Stimulated activated CD4-positive, alpha-beta T cell treated with anti-CD3 and anti-CD28 coated beads, Interleukin-12 subunit alpha, Interleukin-12 subunit beta, amount 100 ng/mL, for 24 hours (primary cell): ENCODE results near the gene TCEANC2.

Source experiments
- DNase-seq, 2 experiments: peaks; one replicate each; pipeline ENCODE4 v3.0.0-alpha.2; 2020; ENCODE audit warnings: low read depth in 2 of 2

Gene TCEANC2

DNA sequence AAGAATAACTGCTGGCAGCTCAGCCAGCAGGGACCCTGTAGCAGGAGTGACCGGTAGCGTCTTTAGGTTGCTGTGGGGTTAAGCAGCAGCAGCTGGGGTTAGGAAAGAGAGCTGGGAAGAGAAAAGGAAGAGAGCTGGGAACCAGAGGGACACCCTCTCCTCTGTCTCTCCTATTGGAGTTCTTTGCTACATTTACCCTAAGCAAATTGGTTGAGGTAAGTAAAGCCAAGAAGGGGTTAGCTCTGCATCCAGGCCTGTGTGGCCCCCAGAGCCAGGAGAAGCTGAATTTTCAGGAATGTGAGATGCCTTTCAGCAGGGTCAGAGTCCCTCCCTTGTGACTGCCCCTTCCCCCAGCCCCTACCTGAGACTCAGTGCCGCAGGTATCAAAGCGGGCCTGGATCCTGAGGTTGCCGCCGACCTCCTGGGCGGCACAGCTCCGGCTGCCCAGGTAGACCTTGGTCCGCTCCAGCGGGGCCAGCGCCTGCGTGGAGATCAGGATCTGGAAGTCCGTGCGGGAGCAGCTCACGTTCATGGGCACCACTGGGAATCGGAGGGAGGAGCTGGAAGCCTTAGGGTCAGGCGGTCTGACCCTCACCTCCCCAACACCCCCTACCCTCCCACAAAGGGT is 83.0 kb downstream of the TCEANC2 start:
- no peak for DNase-seq

DNA sequence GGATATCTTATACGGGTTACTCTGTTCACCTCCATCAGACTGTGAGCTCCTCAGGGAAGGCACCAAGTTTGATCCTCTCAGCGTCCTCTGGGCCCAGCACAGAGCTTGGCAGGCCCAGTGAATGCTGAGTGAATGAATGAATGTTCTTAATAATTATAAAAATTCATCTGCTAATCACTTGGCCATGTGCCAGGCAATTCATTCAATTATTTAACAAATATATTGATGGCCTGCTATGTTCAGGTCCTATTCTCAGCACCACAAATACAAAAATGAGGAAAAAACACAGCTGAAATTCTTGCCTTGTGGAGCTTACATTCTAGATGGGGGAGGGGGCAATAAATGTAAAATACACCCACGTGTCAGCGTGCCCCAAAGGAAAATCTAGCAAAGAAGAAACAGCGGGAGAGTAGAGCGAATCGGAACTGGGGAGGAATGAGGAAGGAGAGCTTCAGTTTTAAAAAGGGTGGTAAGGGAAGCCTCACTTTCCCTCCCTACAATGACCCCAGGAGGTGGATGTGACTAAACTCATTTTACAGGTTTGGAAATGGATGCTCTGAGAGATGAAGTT is 83.6 kb downstream of the TCEANC2 start:
- no peak for DNase-seq

DNA sequence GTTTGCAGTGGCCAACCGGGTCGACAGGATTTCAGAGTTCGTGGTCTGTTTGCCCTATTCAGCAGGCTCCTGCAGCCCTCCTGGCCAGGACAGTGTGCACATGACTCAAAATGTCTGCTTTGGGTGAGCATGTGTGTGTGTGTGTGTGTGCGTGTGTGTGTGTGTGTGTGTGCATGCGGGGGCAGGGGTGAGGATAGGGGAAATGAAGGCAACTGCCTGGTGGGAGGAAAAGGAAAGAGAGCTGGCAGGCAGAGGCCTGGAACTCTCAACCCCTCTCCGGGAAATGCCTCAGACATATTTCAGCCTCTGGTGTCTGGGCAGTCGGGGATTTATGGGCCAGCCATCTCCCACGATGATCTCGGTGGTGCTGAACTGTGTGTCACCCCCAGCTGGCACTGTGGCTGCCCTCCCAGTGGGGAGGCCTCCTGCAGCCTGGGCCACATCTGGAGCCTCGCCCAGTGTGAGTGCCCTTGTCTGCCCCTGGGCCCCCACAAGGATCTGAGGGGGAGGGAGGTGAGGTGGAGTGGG is 84.2 kb downstream of the TCEANC2 start:
- no peak for DNase-seq

DNA sequence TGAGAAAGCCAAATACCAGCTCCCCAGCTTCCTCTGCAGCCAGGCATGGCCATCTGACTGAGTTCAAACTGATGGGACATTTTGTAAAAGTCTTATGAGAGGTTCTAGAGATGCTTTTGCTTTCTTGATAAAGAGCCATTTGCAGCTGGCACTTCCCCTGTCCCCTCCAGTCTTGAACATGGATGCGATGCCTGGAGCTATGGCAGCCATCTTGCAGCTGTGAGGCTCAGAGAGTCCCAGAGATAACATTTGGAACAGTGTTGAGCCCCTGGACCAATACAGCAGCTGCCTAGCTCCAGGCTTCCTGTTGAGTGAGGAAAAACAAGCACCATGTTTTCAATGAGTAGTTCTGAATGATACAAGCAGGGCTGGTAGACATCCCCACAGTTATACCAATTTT is 85.6 kb downstream of the TCEANC2 start:
- no peak for DNase-seq

GRCh38 chr1:54139711-54140110 is 86.3 kb downstream of the TCEANC2 start:
- DNase-seq, result no peak

DNA sequence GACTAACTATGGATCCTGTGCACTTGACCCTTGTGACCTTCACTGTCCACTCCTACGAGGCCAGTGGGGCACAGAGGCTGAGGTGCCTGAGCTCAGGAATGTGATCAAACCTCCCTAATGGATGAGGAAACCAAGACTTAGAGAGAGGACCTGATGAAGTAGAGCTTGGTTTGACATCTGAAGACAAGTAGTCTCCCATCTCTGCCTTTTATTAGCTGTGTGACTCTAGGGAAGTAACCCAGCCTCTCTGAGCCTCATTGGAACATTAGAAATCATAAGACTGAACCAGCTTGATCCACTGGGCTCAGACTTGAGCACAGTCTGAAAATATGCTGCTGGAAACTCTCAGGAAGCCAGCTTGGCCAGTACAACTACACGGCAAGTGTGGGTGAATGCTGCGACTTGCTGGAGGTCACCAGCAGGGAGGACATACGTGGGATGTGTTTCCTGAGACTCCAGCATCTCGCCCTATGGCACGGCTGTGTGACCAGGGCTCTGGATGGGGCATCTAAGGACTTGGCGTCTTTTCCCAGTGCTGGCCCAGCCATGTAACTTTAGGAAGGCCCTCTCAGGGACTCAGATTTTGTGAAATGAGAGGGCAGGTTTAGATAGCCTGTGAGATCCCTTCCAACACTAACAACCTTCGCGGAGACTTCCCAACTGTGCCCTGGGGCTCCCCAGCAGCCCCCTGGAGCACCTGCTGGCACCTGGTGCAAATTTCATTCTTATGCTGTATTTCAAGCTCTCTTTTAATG is 88.9 kb downstream of the TCEANC2 start:
- DNase-seq, result no peak

GRCh38 chr1:54144366-54144765 is 91.0 kb downstream of the TCEANC2 start:
- DNase-seq, result no peak

- no peak for DNase-seq
Observed at GRCh38 chr1:54149734-54150133, 96.3 kb downstream of the TCEANC2 start.

DNA sequence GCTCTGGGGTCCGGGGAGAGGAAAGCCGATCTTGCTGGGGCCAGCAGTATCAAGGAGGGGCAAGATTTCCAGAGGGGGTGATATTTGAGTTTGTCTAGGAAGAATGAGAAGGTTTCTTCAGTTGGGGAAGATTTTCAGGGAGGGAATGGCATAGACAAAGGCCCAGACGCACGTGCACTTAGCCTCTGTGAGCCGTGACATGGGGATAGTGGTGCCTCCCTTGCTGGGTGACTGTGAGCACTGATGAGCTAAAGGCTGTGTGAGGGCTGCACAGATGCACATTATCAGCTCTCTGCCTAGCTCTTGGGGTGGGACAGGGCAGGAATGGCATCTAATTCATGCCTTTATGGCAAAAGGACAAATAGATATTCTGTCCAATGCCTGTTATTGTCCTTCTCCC is 97.6 kb downstream of the TCEANC2 start:
- no peak for DNase-seq

GRCh38 chr1:54152696-54153095 is 99.3 kb downstream of the TCEANC2 start, which contains the start of gene CDCP2:
TSS of gene CDCP2 (minus strand) at chr1:54153000. CDS start at chr1:54152922, 78 bp downstream.
- no peak for DNase-seq

- no peak for DNase-seq
Observed at GRCh38 chr1:54153535-54154439, 100.4 kb downstream of the TCEANC2 start.
